ENCODE measurements around the gene GEMIN7. TPM values are rescaled to one million over a fixed set of nuclear protein-coding genes. Genes with fewer than 3 reads are reported as not detected.

The GEMIN7 gene
- total and polyA plus RNA-seq, 2 of the 13 experiments (the other 11 are each of a cell fraction or from before 2014, with no cell fraction given) = 24.1 to 30.6 TPM

GRCh38 chr19:45140144-45140503 is 61.1 kb downstream of the GEMIN7 start:
- H3K4me2 ChIP-seq (ENCODE audit: low read depth, low read length) = no peak overlapping the region
- DNase-seq (ENCODE audit: low spot score) (no peak), FAIRE-seq (no peak), ATAC-seq (no peak)
- H3K27ac ChIP-seq (ENCODE audit: extremely low read length, insufficient read depth, low read length) = no peak overlapping the region
- H3K9me3 ChIP-seq (ENCODE audit: low read length) = no peaks in the 10 kb centered on the region
- no peak overlapping the region for H3K9ac ChIP-seq (ENCODE audit: insufficient read depth, low read depth, low read length)
- TF ChIP-seq NFAT5 (CRISPR knock-in tag; IDR thresholded peaks at IDR 0.05) (no peak), RNF2 (conservative IDR thresholded peaks at IDR 0.05; ENCODE audit: low read depth) (no peak), ZNF7 (CRISPR knock-in tag; IDR thresholded peaks at IDR 0.05) (no peak), ZSCAN9 (CRISPR knock-in tag; IDR thresholded peaks at IDR 0.05; ENCODE audit: borderline replicate concordance) (no peak), KDM5B (CRISPR knock-in tag; IDR thresholded peaks at IDR 0.05; ENCODE audit: borderline replicate concordance) (no peak), ZBTB7B (CRISPR knock-in tag; IDR thresholded peaks at IDR 0.05) (no peak), SNAPC5 (CRISPR knock-in tag; IDR thresholded peaks at IDR 0.05; ENCODE audit: borderline replicate concordance) (no peak), ZSCAN21 (CRISPR knock-in tag; IDR thresholded peaks at IDR 0.05; ENCODE audit: borderline replicate concordance) (no peak), FOXM1 (CRISPR knock-in tag; IDR thresholded peaks at IDR 0.05) (no peak)
- in situ Hi-C loops (cut with HindIII; ENCODE audit: extremely low pct_ligation_motif_present, low pct_unique_long_range_greater_than_20kb) = no loop called here
- no peaks in the 10 kb centered on the region for H3K27me3 ChIP-seq (ENCODE audit: control insufficient read depth in 1 of 2, insufficient read depth in 2 of 2, low read length in 2 of 2)
- H3K4me1 ChIP-seq (ENCODE audit: insufficient read depth, low read length) = peaks cover 27% of the 10 kb centered on the region
- H3K36me3 ChIP-seq (replicated peaks in 1 of 2; ENCODE audit: control insufficient read depth in 1 of 2, insufficient read depth in 2 of 2, low read length in 2 of 2) = peaks cover 9 to 10% of the 10 kb centered on the region in 2 experiments; a peak in 3 of 5 replicates
- ChIA-PET POLR2A (no interaction called here), CTCF (ENCODE audit: low intra/inter-chr PET ratio, low total read pairs) (no interaction called here)
- intact Hi-C loops (cut with micrococcal nuclease; ENCODE audit: unreplicated experiment) = no loop called here
- no peaks in the 10 kb centered on the region for H4K20me1 ChIP-seq (ENCODE audit: insufficient read depth, low read length)
- H3K4me3 ChIP-seq (replicated peaks in 1 of 3; ENCODE audit: insufficient read depth in 1 of 3, low read depth in 2 of 3, low read length in 3 of 3) = no peak overlapping the region
- H3K79me2 ChIP-seq (ENCODE audit: insufficient read depth, low read length) = peaks cover 17% of the 10 kb centered on the region
- BruUV-seq (replicated peaks) = no TSS peak
- no peak overlapping the region for H2AFZ ChIP-seq (ENCODE audit: low read length)
- 96% methylated on average over 5 of the region's 8 CpGs for WGBS (ENCODE audit: low lambda C conversion rate)
